Central memory CD4-positive, alpha-beta T cell (primary cell): ENCODE results near the gene TCL1A.
"Not testable (repeated sequence)": the region's sequence is repeated elsewhere in the genome, so short reads cannot be mapped to it uniquely, and the experiment has no call there.

ENCODE experiments used
- DNase-seq: peaks from one replicate; pipeline ENCODE4 v3.0.0; 2022

Gene TCL1A

DNA sequence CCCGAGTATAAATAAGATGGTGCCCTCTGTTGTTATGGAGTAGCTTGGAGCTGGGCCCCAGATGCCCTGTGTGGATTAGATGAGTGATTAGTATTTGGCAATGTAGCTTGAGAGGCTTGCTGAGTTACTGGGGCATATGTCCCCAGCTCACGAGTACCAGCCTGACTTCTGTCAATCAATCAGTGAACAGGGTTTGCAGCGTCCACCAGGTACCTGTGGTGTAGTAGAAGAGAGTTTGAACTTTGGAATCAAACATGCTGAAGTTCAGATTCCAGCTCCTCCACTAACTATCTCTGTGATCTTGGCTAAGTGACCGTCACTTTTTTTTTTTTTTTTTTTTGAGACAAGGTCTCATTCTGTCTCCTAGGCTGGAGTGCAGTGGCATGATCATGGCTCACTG is 39.3 kb downstream of the TCL1A start:
- no peak for DNase-seq

DNA sequence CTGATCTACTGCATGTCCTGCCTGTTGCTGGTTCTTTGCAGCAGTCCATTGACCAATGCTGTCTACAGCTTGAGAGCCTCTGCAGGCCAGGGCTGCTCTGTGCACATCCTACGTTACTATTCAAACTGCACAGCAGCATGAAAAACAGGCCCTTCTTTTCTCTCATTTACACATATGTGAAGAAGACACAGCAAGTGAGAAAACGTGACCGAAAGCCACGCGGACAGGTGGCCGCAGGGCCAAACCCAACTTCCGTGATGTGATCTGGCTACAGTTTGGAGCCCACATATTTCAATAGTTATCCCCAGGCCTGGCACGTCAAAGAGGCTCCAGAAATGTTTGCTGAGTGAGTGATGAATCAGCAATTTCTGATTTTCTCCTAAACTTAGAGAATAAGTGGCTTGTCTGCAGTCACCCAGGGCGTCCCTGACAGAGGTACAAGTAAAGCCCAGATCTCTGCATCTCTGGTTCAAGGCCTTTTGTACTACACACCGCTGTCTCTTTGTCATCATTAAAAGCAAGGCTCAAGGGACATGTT is 45.6 kb downstream of the TCL1A start:
- DNase-seq: no peak

DNA sequence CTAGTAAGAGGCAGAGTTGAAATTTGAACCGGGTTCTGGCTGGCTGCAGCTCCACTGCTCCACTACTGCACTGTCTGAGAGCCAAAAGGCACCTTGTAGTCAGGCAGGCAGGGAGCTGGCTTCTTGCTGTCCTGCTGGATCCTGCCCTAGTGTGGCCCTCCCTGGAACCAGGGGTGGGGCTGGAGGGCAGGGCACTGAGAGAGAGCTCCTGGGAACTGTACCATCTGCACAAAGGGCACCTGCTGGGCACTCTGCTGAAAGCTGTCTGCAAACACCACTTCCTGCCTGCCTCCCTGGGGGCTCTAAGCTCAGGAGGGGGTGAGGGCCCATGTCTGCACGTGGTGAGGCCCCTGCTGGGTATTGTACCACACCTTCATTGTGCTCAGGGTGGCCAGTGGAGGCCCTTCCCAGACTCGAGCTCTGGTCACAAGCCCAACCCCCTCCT is 46.7 kb downstream of the TCL1A start:
- no peak for DNase-seq

DNA sequence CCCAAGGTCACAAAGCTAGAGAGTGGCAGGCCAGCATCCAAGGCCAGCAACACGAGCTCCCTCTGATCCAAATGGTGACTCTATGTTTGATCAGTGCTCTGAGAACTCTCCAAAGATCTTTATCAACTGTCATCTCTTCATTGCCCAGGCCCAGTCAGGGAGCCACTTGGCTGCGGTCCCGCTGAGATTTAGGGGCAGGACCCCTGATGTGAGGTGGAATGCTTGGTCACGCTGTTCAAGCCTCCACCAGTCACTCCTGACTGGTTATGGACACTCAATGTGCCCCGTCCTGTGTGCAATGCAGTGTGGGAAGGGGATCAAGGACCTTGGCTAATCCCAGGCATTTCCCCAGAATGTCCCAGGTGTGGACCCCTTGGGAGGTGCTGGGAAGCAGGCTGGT is 47.5 kb downstream of the TCL1A start:
- DNase-seq: no peak

DNA sequence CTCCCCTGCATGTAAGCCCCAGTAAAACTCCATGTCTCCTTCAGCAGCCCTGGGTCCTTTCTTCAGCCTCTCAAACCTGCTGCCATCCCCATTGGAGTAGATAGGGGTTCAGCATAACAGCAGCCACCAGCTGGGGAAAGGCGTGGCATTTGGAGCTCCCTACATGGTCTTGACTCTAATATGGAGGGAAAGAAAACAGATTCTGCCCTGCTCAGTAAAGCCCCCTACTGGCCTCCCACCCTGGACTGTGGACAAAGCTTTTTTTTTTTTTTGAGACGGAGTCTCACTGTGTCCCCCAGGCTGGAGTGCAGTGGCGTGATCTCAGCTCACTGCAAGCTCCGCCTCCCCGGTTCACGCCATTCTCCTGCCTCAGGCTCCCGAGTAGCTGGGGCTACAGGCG is 48.4 kb downstream of the TCL1A start:
- DNase-seq: not testable (repeated sequence)

DNA sequence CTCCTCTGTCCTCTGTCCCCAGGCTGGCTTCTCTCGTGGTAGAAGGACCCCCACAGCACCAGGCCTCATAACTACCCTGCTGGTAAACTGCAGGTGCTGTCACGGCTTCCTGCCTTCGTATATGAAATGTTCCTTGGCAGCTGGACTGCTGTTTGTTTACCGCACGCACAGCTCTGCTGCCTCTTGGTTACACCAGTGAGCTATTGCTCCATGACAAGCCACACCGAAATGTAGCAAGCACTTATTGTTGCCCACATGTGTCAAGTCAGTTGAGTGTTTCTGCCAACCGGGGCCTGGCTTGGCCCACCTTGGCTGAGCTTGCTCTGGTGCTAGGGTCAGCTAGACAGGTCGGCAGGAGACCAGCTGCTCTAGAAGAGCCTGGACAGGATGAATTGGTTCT is 49.4 kb downstream of the TCL1A start:
- DNase-seq: no peak

DNA sequence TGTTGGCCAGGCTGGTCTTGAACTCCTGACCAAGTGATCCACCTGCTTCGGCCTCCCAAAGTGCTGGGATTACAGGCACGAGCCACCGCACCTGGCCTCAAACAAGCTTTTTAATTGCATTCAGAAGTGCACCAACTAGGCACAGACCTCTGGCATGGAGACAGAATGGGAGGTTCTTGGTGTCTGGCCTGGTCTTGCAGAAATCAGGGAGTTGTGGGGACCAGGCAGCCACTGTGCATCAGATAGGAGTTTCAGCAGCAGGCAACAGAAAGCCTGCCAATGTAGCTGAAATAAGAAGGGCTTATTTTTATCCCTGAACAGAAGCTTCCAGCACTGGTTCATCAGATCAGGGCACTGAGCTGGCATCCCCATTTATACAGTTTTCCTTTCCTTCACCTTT is 49.9 kb downstream of the TCL1A start:
- no peak for DNase-seq

DNA sequence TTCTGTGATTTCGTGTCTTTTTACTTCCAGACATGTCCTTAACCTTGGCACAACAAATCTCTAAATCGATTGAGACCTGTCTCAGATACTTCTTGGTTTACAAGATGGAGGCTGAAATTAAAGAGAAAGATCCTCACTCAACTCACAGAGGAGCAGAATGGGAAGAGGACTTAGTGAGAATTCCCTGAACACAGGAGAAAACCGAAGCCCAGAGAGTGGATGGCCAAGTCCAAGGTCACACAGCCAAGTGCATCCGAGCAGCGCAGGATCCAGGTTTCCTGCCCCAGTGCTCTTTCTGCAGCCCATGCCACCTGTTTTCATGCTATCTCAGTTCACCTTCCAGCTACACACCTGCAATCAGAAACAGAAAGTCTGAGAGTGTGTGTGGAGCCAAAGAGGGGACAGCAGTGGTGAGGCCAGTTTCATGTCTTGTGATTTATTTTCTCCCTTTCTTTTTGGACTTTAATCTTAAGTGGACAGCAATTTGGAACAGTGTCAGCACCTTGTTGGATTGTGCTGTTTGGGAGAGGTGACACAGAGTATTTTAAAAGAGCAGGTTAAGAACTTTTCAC is 50.6 kb downstream of the TCL1A start:
- DNase-seq: no peak

DNA sequence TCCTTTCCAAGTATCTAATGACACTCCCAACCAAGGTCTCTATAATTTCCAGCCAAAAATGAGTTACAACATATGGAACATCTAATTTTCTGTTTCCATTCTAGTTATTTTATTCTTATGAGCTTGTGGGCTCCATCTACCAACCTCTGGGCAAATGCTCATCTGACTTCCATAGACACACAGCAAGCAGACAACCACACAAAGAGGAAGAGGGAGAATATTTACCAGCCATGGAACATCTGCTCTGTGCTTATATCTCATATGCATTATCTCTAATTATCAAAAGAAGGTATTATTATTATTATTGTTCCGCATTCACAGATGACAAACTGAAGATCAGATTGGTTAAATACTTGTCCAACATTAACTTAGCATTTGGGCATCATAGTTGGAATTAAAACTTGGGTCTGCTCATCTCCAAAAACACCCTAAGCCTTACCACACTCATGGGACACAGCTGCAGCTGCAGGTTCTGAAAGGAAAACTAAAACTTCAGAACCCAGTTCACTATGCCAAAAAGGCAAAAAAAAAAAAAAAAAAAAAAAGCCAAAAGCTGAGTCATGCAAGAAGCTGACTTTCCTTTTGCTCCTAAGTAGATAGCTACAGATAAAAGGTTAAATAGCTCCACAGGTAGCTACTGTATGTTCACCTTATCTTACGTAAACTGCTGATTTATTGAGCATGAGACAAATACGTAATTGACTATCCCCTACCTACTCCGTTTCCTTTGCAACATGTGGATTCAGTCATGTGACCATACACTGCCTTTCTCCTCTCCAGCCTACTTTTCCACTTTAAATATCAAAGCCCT is 51.3 kb downstream of the TCL1A start:
- no peak for DNase-seq

DNA sequence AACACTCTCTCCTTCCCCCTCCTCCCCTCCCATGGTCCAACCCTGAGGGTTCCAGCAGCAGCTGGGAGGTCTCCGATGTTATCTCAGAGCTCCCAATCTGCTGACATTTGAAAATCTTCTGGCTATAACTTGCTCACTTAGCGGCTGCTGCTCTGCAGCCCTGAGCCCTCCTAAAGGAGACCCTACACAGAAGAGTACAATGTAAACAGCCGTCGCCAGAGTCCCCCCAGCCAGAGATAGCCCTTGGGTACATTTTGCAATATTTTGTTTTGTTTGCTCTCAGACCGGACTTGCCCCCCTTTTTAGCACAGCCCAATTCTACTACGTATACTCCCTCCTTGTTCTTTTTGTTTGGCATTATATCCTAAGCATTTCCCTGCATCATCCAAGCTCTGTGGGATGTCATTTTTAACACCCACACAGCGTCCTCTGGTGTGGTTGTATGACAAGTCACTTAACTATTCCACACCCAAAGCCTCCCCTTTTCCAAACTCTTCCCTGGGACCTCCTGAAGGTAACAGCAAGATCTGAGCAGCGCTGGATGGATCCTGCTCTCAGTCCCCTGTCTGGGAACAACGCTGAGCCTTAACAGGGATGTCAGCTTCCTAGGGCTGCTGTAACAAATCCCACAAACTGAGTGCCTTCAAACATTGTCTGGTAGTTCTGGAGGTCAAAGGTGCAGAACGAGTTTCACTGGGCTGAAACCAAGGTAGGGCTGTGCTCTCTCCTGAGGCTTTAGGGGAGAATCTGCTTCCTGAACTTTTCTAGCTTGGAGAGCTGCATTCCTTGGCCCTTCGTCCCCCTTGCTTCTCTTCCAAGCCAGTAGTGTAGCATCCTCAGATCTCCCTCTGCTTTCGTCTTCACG is 53.0 kb downstream of the TCL1A start:
- no peak for DNase-seq

DNA sequence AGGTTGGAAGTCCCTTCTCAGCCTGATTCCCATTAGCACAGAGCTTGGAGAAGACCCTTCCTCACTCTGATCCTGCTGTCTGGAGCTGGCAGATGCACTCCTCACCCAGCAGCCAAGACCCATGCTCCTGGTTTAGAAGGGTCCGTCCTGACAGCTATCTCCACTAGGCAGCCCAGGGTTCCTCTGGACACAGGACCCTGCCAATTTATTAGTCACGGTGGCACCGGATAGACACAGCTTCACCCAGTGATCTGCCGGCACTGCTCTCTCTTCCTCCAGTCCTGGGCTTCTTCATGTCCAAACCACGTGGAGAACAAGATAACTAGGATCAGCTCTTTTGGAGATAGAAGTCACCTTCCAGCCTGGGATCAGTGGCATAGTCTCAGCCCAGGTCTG is 53.9 kb downstream of the TCL1A start:
- no peak for DNase-seq
